Prostate gland (tissue), 2 donors: ENCODE measurements around the gene NDUFA3. TPM values are rescaled to one million over a fixed set of nuclear protein-coding genes. Genes with fewer than 3 reads are reported as not detected.

Experiments
- DNase-seq: peaks from one replicate; pipeline ENCODE4 v3.0.0-alpha.2; 2019; ENCODE audit warnings: low spot score
- H3K27ac ChIP-seq, 2 donors: fragments of 200-600 bp; sonication (generic); 2 replicates each; pipeline ENCODE4 v1.5.1; 2017 to 2019
- H3K27me3 ChIP-seq: fragments of 200-600 bp; sonication (generic); replicated peaks from 2 replicates; pipeline ENCODE4 v1.5.1; 2019; ENCODE audit not compliant: insufficient read depth
- H3K36me3 ChIP-seq, 2 donors: fragments of 200-600 bp; sonication (generic); 1 replicate in 1 of 2; 2 replicates in 1 of 2; pipeline versions ENCODE4 v1.5.1 to v1.8.1; 2017 to 2019
- H3K4me1 ChIP-seq: fragments of 200-600 bp; sonication (generic); replicated peaks from 2 replicates; pipeline ENCODE4 v1.5.1; 2019
- H3K4me3 ChIP-seq, 2 donors: fragments of 200-600 bp; sonication (generic); 2 replicates each; pipeline ENCODE4 v1.5.1; 2017 to 2019
- H3K9me3 ChIP-seq: fragments of 200-600 bp; sonication (generic); 2 replicates; pipeline ENCODE4 v1.5.1; 2017
- CTCF ChIP-seq, 4 experiments: fragments of 200-600 bp in 2 of 4; fragments of 450-650 bp in 2 of 4; sonication (generic) in 2 of 4; IDR thresholded peaks; 1 replicate in 3 of 4; 2 replicates in 1 of 4; pipeline ENCODE4 v1.5.1; 2016 to 2019; ENCODE audit warnings: antibody characterized with exemption in 4 of 4, mild to moderate bottlenecking in 2 of 4, moderate library complexity in 2 of 4
- POLR2A ChIP-seq: fragments of 450-650 bp; IDR thresholded peaks from one replicate; pipeline ENCODE4 v1.6.1; 2016; ENCODE audit warnings: antibody characterized with exemption, mild to moderate bottlenecking
- POLR2AphosphoS5 ChIP-seq: sonication (generic); formaldehyde crosslinking; IDR thresholded peaks from one replicate; pipeline ENCODE4 v1.6.1; 2017; ENCODE audit warnings: antibody characterized with exemption
- WGBS: methylation state at CpG from one replicate; pipeline ENCODE4 v1.1.5; 2018; 5-methylcytosine and 5-hydroxymethylcytosine counted together
- intact Hi-C: fragments of 100-400 bp; cut with DNase I; formaldehyde crosslinking; loops from one replicate; pipeline ENCODE4 v1.14.2; 2022
- total RNA-seq, 2 donors: library from RNA; depleted of rRNA; stranded (reverse); fragments of >200 nt; gene quantifications; one replicate each; pipeline ENCODE4 v1.1.0, GENCODE V29; 2016

NDUFA3 gene
- total RNA-seq, 2 donors from 2014 or later, result 39.4 to 48.5 TPM

- no peaks in the 10 kb centered on the region for H3K9me3 ChIP-seq
- H3K27me3 ChIP-seq, result no peaks in the 10 kb centered on the region
- intact Hi-C loops, result no loop called here
- H3K4me3 ChIP-seq, result no peak overlapping the region
- H3K36me3 ChIP-seq, result no peaks in the 10 kb centered on the region
- TF ChIP-seq CTCF (IDR thresholded peaks at IDR 0.05) (no peak), POLR2A (no peak), POLR2AphosphoS5 (no peak)
- no peak for DNase-seq
- WGBS, result 90% methylated on average over 10 of the region's 10 CpGs
- no peaks in the 10 kb centered on the region for H3K4me1 ChIP-seq
- no peak overlapping the region for H3K27ac ChIP-seq
Measured at GRCh38 chr19:54073829-54074228, 28.8 kb upstream of the NDUFA3 start.

- WGBS, result 67% methylated on average over 9 of the region's 9 CpGs
- H3K27ac ChIP-seq, result no peak overlapping the region
- no peak overlapping the region for H3K4me3 ChIP-seq
- TF ChIP-seq CTCF (IDR thresholded peaks at IDR 0.05) (no peak), POLR2A (no peak), POLR2AphosphoS5 (no peak)
- no peak for DNase-seq
- no peaks in the 10 kb centered on the region for H3K9me3 ChIP-seq
- no peaks in the 10 kb centered on the region for H3K27me3 ChIP-seq
- no peaks in the 10 kb centered on the region for H3K4me1 ChIP-seq
- intact Hi-C loops, result no loop called here
- no peaks in the 10 kb centered on the region for H3K36me3 ChIP-seq
Measured at GRCh38 chr19:54074851-54075250, 27.8 kb upstream of the NDUFA3 start.

- Histone ChIP-seq H3K27me3 (no peaks in the 10 kb centered on the region), H3K36me3 (no peaks in the 10 kb centered on the region), H3K27ac (no peak overlapping the region), H3K4me1 (no peaks in the 10 kb centered on the region), H3K9me3 (no peaks in the 10 kb centered on the region), H3K4me3 (no peak overlapping the region)
- WGBS, result 83% methylated on average over 5 of the region's 5 CpGs
- TF ChIP-seq POLR2A (no peak), POLR2AphosphoS5 (no peak), CTCF (IDR thresholded peaks at IDR 0.05) (no peak)
- intact Hi-C loops, result no loop called here
- DNase-seq, result no peak
Measured at GRCh38 chr19:54077334-54077733, 25.3 kb upstream of the NDUFA3 start.

- WGBS, result 83% methylated on average over 7 of the region's 7 CpGs
- intact Hi-C loops, result no loop called here
- no peak for DNase-seq
- H3K27me3 ChIP-seq, result no peaks in the 10 kb centered on the region
- no peaks in the 10 kb centered on the region for H3K36me3 ChIP-seq
- no peak within 1 kb of the TSS for H3K4me3 ChIP-seq
- H3K9me3 ChIP-seq, result no peaks in the 10 kb centered on the region
- H3K27ac ChIP-seq, result no peak within 1 kb of the TSS
- no peaks in the 10 kb centered on the region for H3K4me1 ChIP-seq
- TF ChIP-seq POLR2A, result no peak
- no peak for TF ChIP-seq POLR2AphosphoS5
- TF ChIP-seq CTCF (IDR thresholded peaks at IDR 0.05), result no peak
Measured at GRCh38 chr19:54081032-54081431, 21.6 kb upstream of the NDUFA3 start, which contains the start of gene TARM1. Gene TARM1 (minus strand): TSS chr19:54081365. CDS start chr19:54081340, 25 bp downstream.

GRCh38 chr19:54084410-54084809 lies 18.2 kb upstream of the NDUFA3 start:
- Histone ChIP-seq H3K4me3 (no peak overlapping the region), H3K36me3 (no peaks in the 10 kb centered on the region), H3K4me1 (no peaks in the 10 kb centered on the region), H3K27me3 (no peaks in the 10 kb centered on the region), H3K27ac (no peak overlapping the region), H3K9me3 (no peaks in the 10 kb centered on the region)
- DNase-seq, result no peak
- no peak for TF ChIP-seq POLR2AphosphoS5
- no peak for TF ChIP-seq POLR2A
- no peak for TF ChIP-seq CTCF (IDR thresholded peaks at IDR 0.05)
- WGBS, result 94% methylated on average over 3 of the region's 3 CpGs
- intact Hi-C loops, result no loop called here
